Mucosa of rectum (tissue), 2 donors: ENCODE data around the gene NECAP2.
"Not testable (repeated sequence)": the region's sequence is repeated elsewhere in the genome, so short reads cannot be mapped to it uniquely, and the experiment has no call there.

ENCODE experiments used
- H3K27ac ChIP-seq, 2 donors: one replicate each; pipeline ENCODE4 v1.7.0; 2013; ENCODE audit warnings: inconsistent platforms in 2 of 2, low read depth in 2 of 2, low read length in 2 of 2
- H3K27me3 ChIP-seq, 2 donors: one replicate each; pipeline ENCODE4 v1.7.0; 2013; ENCODE audit warnings: low read length in 2 of 2; ENCODE audit not compliant: control insufficient read depth in 2 of 2, insufficient read depth in 2 of 2
- H3K36me3 ChIP-seq, 2 donors: one replicate each; pipeline ENCODE4 v1.7.0; 2013; ENCODE audit warnings: low read length in 2 of 2; ENCODE audit not compliant: control insufficient read depth in 2 of 2, insufficient read depth in 2 of 2
- H3K4me1 ChIP-seq, 2 donors: one replicate each; pipeline ENCODE4 v1.7.0; 2013; ENCODE audit warnings: low read length in 2 of 2, mild to moderate bottlenecking in 1 of 2; ENCODE audit not compliant: control insufficient read depth in 2 of 2, insufficient read depth in 2 of 2
- H3K4me3 ChIP-seq, 2 donors: one replicate each; pipeline ENCODE4 v1.7.0; 2013; ENCODE audit warnings: low read length in 2 of 2
- H3K9ac ChIP-seq, 2 donors: one replicate each; pipeline ENCODE4 v1.7.0; 2013; ENCODE audit warnings: low read length in 2 of 2, low read depth in 1 of 2, mild to moderate bottlenecking in 1 of 2
- H3K9me3 ChIP-seq, 2 donors: one replicate each; pipeline ENCODE4 v1.7.0; 2013; ENCODE audit warnings: low read length in 2 of 2; ENCODE audit not compliant: control insufficient read depth in 2 of 2
- donor health status: healthy.
- donor health status: Normal muscosa, but diverticular disease.

Gene NECAP2

DNA sequence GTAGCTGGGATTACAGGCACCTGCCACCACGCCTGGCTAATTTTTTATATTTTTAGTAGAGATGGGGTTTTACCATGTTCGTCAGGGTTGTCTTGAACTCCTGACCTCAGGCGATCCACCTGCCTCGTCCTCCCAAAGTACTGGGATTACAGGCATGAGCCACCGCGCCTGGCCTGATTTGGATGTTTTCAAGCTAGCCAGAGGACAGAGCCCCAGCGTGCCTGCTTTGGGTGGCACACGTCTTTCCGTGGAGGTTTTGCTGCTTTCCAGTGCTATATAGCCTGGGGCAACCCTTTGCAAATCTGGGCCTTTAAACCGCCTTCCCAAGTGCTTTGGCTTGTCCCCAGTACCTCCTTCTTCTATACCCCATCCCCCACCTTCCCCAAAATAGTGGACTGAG, 15.6 kb downstream of the NECAP2 start:
- peaks cover 50 to 74% of the 10 kb centered on the region in 2 donors for H3K36me3 ChIP-seq
- H3K27ac ChIP-seq, H3K4me1 ChIP-seq, H3K9ac ChIP-seq, H3K27me3 ChIP-seq, H3K4me3 ChIP-seq, H3K9me3 ChIP-seq: not testable (repeated sequence)

GRCh38 chr1:16458831-16459230, 18.3 kb downstream of the NECAP2 start:
- peaks cover 39 to 71% of the 10 kb centered on the region in 2 donors for H3K36me3 ChIP-seq
- H3K9me3 ChIP-seq = no peaks in the 10 kb centered on the region
- no peak overlapping the region for H3K4me3 ChIP-seq
- no peak overlapping the region for H3K9ac ChIP-seq
- H3K27ac ChIP-seq = no peak overlapping the region
- H3K4me1 ChIP-seq = no peaks in the 10 kb centered on the region
- H3K27me3 ChIP-seq = no peaks in the 10 kb centered on the region

- Histone ChIP-seq H3K9ac (no peak overlapping the region), H3K36me3 (peaks cover 39 to 71% of the 10 kb centered on the region in 2 donors), H3K4me3 (no peak overlapping the region), H3K9me3 (no peaks in the 10 kb centered on the region), H3K27ac (no peak overlapping the region), H3K4me1 (no peaks in the 10 kb centered on the region), H3K27me3 (no peaks in the 10 kb centered on the region)
Measured at GRCh38 chr1:16459352-16459925, 18.9 kb downstream of the NECAP2 start.

DNA sequence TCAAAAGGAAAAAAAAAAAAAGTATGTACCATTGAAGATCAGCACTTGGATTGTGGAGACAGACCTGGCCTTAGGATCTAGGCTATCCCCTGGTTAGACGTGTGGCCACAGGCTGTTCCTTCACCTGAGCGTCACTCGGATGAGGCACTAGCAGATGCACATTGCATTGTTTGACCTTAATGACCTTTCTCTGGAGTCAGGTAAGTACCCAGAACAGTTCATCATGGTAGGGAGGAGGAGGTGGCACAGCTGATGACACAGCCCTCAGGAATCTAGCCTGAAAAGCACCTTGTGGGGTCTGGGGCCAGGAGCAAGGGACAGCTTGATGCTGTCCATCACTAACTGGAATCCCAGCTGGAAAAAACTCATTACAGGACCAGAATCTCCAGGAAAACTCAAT, 21.2 kb downstream of the NECAP2 start:
- Histone ChIP-seq H3K9ac (no peak overlapping the region), H3K27me3 (no peaks in the 10 kb centered on the region), H3K9me3 (no peaks in the 10 kb centered on the region), H3K27ac (no peak overlapping the region), H3K4me3 (no peak overlapping the region), H3K4me1 (no peaks in the 10 kb centered on the region), H3K36me3 (peaks cover 24 to 50% of the 10 kb centered on the region in 2 donors)

GRCh38 chr1:16462773-16463330, 22.3 kb downstream of the NECAP2 start:
- no peak overlapping the region for H3K27ac ChIP-seq
- H3K36me3 ChIP-seq = peaks cover 18 to 38% of the 10 kb centered on the region in 2 donors
- no peak overlapping the region for H3K4me3 ChIP-seq

DNA sequence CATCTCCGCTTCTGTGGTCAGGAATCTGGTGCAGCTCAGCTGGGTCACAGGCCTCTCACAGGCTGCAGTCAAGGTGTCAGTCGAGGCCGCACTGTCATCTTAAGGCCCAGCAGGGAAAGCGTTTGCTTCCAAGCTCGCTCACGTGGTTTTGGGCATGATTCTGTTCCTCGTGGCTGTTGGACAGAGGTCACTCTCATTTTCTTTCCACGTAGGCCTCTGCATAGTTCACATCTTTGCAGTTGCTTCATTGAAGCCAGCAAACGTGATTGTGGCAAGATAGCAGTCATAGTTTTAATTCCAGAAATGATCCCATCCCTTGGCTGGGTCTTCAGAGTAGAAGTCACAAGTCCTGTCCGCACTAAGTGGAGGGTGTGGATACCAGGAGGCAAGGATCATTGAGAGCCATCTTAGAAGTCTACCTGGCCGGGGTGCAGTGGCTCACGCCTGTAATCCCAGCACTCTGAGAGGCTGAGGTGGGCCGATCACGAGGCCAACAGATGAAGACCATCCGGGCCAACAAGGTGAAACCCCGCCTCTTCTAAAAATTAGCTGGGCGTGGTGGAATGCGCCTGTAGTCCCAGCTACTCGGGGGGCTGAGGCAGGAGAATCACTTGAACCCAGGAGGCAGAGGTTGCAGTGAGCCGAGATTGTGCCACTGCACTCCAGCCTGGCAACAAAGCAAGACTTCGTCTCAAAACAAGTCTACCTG, 24.5 kb downstream of the NECAP2 start:
- H3K27me3 ChIP-seq = no peaks in the 10 kb centered on the region
- H3K9ac ChIP-seq = no peak overlapping the region
- no peak overlapping the region for H3K4me3 ChIP-seq
- H3K9me3 ChIP-seq = no peaks in the 10 kb centered on the region
- no peaks in the 10 kb centered on the region for H3K4me1 ChIP-seq
- H3K36me3 ChIP-seq = peaks cover 4 to 19% of the 10 kb centered on the region in 2 donors
- no peak overlapping the region for H3K27ac ChIP-seq

More at GRCh38 chr1:16462773-16463330, 22.3 kb downstream of the NECAP2 start:
- no peaks in the 10 kb centered on the region for H3K27me3 ChIP-seq
- H3K4me1 ChIP-seq = no peaks in the 10 kb centered on the region
- no peak overlapping the region for H3K9ac ChIP-seq
- no peaks in the 10 kb centered on the region for H3K9me3 ChIP-seq

GRCh38 chr1:16468558-16468957, 28.0 kb downstream of the NECAP2 start:
- no peaks in the 10 kb centered on the region for H3K36me3 ChIP-seq

GRCh38 chr1:16474166-16474800, 33.8 kb downstream of the NECAP2 start:
- H3K4me1 ChIP-seq = no peaks in the 10 kb centered on the region
- peaks cover 0 to 2% of the 10 kb centered on the region in 2 donors for H3K36me3 ChIP-seq
- H3K9ac ChIP-seq = no peak overlapping the region
- no peaks in the 10 kb centered on the region for H3K27me3 ChIP-seq
- H3K4me3 ChIP-seq = no peak overlapping the region
- H3K9me3 ChIP-seq = no peaks in the 10 kb centered on the region
- no peak overlapping the region for H3K27ac ChIP-seq

More at GRCh38 chr1:16468558-16468957, 28.0 kb downstream of the NECAP2 start:
- H3K9me3 ChIP-seq = no peaks in the 10 kb centered on the region
- H3K4me3 ChIP-seq = no peak overlapping the region
- H3K27ac ChIP-seq = no peak overlapping the region
- no peaks in the 10 kb centered on the region for H3K4me1 ChIP-seq
- H3K27me3 ChIP-seq = no peaks in the 10 kb centered on the region
- no peak overlapping the region for H3K9ac ChIP-seq

- not testable (repeated sequence) for H3K36me3 ChIP-seq
Measured at GRCh38 chr1:16474891-16475290, 34.4 kb downstream of the NECAP2 start.

More at GRCh38 chr1:16474891-16475290, 34.4 kb downstream of the NECAP2 start:
- H3K4me1 ChIP-seq, H3K9ac ChIP-seq, H3K27me3 ChIP-seq, H3K4me3 ChIP-seq, H3K9me3 ChIP-seq, H3K27ac ChIP-seq: not testable (repeated sequence)
